ENCODE measurements around the gene RIPPLY3. TPM values are rescaled to one million over a fixed set of nuclear protein-coding genes. Genes with fewer than 3 reads are reported as not detected.

Gene RIPPLY3
- total RNA-seq, 4 donors from 2014 or later: 0.21 TPM; not detected in 3

DNA sequence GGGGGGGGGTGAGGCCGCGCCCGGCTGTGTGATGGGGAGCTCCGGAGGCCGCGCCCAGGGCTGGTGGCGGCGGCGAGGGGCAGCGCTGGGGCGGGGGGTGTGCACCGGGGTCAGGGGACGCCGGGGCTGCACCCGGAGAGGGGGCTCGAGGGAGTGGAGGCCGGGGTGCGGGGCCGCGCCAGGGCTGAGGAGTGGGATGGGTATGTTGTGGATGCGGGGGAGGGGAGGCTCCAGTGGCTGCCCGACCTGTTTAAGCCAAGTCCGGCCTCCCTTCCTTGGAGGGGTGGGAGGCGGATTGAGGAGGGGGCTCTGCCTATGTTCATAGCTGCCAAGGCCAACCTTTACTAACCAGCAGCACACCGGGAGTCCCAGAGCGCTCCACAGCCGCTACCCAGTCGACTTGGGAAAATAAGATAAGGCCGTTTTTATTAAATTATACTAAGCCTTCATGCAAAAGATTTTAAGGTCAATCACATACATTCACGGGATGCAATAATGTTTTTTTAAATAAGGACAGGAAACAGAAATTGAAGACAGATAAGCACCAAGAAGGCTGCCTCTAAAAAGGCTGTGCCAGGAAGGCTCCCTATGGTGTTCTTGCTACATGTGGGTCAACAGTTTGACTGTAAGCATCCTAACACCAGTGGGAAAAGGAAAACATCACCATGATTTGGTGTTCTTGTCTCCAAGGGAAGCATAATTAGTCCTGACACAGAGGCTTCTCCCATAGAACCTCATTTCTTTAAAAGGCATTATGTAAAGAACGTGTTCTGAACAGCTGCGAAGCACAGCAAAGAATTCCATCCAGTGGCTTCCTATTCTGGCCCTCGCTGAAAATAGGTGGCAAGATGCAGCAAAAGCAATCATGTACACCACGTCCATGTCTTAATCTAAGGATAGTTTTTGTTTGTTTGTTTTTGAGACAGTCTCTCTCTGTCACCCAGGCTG lies 39.4 kb upstream of the RIPPLY3 start:
- peak; percentile 78 to 79 for DNase-seq (ENCODE audit: low spot score in 2 of 2)
- H3K27ac ChIP-seq: peak overlapping the region; percentile 42
- H3K4me3 ChIP-seq: peak overlapping the region; percentile 85
- TF ChIP-seq POLR2A (IDR thresholded peaks at IDR 0.05) (no peak), EP300 (IDR thresholded peaks at IDR 0.05) (no peak), POLR2AphosphoS5 (IDR thresholded peaks at IDR 0.05) (no peak)
- TF ChIP-seq, protein P1, sequence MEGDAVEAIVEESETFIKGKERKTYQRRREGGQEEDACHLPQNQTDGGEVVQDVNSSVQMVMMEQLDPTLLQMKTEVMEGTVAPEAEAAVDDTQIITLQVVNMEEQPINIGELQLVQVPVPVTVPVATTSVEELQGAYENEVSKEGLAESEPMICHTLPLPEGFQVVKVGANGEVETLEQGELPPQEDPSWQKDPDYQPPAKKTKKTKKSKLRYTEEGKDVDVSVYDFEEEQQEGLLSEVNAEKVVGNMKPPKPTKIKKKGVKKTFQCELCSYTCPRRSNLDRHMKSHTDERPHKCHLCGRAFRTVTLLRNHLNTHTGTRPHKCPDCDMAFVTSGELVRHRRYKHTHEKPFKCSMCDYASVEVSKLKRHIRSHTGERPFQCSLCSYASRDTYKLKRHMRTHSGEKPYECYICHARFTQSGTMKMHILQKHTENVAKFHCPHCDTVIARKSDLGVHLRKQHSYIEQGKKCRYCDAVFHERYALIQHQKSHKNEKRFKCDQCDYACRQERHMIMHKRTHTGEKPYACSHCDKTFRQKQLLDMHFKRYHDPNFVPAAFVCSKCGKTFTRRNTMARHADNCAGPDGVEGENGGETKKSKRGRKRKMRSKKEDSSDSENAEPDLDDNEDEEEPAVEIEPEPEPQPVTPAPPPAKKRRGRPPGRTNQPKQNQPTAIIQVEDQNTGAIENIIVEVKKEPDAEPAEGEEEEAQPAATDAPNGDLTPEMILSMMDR (IDR thresholded peaks at IDR 0.05): no peak
- 20% methylated on average over 28 of the region's 34 CpGs for WGBS
- no peaks in the 10 kb centered on the region for H3K36me3 ChIP-seq
- H3K27me3 ChIP-seq: no peaks in the 10 kb centered on the region
- H3K4me1 ChIP-seq: peaks cover 5% of the 10 kb centered on the region
- H3K9me3 ChIP-seq: no peaks in the 10 kb centered on the region

DNA sequence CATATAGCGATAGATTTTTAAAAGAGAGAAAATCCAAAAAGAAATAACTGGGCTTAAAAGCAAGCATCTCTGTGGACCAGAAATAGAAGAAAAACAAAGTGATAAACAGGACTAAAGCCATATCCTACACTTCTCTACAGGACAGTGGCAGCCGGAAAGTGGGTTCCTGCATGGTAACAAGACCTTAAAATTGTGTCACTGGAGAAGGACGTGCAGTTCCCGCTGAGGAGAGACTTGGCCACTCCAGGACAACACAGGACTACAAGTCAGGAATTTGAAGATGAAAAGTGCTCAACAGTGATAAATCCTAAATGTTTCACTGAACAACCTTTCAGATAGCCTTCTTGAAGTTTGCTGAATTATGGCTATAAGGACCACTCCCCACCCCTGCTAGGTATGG lies 38.1 kb upstream of the RIPPLY3 start:
- 92% methylated on average over 4 of the region's 4 CpGs for WGBS
- H3K4me3 ChIP-seq: no peak overlapping the region
- peaks cover 5% of the 10 kb centered on the region for H3K4me1 ChIP-seq

DNA sequence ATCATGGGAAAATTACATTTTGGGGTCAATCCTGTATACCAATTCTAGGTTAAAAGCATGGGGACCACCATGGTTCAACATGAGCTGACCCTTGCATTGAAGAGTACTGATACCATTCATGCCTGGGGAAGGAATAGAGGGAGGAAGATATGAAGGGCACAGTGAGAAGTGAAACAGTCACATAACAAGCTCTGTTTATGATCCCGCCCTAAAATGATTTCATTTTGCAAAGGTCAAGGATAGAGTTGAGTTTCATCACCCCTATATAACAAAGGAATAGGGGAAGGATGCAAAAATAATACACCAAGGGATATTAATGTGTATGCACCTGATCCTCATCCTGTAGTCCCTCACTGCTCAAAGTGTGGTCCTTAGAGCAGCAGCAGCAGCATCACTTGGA lies 37.5 kb upstream of the RIPPLY3 start:
- no peak overlapping the region for H3K4me3 ChIP-seq
- peaks cover 5% of the 10 kb centered on the region for H3K4me1 ChIP-seq
- no peak overlapping the region for H3K27ac ChIP-seq
- H3K9me3 ChIP-seq: no peaks in the 10 kb centered on the region
- TF ChIP-seq POLR2AphosphoS5 (IDR thresholded peaks at IDR 0.05) (no peak), POLR2A (IDR thresholded peaks at IDR 0.05) (no peak), EP300 (IDR thresholded peaks at IDR 0.05) (no peak)
- TF ChIP-seq, protein P1 (IDR thresholded peaks at IDR 0.05): no peak
- H3K36me3 ChIP-seq: no peaks in the 10 kb centered on the region
- DNase-seq (ENCODE audit: low spot score in 2 of 2): no peak
- H3K27me3 ChIP-seq: no peaks in the 10 kb centered on the region
- WGBS: 78% methylated on average over 1 of the region's 1 CpG

More for the DNA sequence above, 38.1 kb upstream of the RIPPLY3 start:
- H3K27ac ChIP-seq: no peak overlapping the region
- DNase-seq (ENCODE audit: low spot score in 2 of 2): no peak
- H3K36me3 ChIP-seq: no peaks in the 10 kb centered on the region
- TF ChIP-seq POLR2A (IDR thresholded peaks at IDR 0.05) (no peak), POLR2AphosphoS5 (IDR thresholded peaks at IDR 0.05) (no peak), EP300 (IDR thresholded peaks at IDR 0.05) (no peak)
- TF ChIP-seq, protein P1 (IDR thresholded peaks at IDR 0.05): no peak
- H3K27me3 ChIP-seq: no peaks in the 10 kb centered on the region
- H3K9me3 ChIP-seq: no peaks in the 10 kb centered on the region

DNA sequence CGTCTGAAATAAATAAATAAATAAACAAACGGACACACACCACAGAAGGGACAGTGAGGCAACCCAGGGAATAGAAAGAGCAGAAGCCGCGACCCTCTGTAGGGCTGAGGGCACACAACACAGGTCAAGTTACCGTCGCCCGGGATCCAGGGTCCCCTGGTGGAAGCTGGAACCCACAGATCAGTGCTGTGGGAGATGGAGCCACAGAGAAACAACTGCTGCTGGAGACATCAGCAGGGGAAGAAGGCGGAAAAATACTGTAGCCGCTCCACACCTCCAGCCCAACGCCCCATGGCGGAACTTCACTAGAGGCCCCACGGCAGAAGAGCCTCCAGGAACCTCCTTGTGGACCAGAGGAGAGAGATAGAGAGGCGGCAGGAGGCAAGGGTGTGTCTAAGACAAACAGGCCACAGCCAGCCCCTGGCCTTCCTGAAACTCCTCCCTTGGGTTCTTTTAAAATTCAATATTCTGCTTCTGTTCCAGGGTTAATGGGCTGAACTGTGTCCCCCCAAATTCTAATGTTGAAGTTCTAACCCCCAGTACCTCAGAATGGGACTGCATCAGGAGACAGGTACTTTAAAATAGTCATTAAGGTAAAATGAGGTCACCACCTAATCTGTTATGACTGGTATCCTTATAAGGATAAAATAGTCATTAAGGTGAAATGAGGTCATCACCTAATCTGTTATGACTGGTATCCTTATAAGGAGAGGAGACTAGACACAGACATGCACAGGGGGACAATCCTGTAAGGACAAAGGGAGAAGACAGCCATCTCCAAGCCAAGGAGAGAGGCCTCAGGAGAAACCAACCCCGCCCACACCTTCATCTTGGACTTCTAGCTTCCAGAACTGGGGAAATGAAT lies 32.3 kb upstream of the RIPPLY3 start:
- no peak overlapping the region for H3K4me3 ChIP-seq
- TF ChIP-seq, protein P1 (IDR thresholded peaks at IDR 0.05): no peak
- TF ChIP-seq POLR2A (IDR thresholded peaks at IDR 0.05): no peak
- WGBS: 93% methylated on average over 14 of the region's 14 CpGs
- H3K9me3 ChIP-seq: no peaks in the 10 kb centered on the region
- H3K27me3 ChIP-seq: no peaks in the 10 kb centered on the region
- DNase-seq (ENCODE audit: low spot score in 2 of 2): no peak
- H3K4me1 ChIP-seq: peaks cover 21% of the 10 kb centered on the region
- no peak overlapping the region for H3K27ac ChIP-seq
- no peaks in the 10 kb centered on the region for H3K36me3 ChIP-seq

DNA sequence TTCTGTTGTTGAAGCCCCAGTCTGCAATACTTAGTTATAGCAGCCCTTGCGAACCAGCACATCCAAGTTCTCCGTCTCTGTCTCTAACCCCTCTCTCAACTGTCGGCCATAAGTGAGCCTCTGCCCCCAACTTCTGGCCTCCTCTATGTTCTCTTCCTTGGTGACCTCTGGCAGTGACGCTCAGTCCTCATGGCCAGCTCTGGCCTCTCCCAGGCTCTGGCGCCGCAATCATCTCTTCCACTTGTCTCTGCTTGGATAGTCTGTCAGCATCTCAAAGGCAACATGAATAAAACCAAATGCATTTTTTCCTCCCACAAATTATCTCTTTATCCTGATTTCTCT lies 31.7 kb upstream of the RIPPLY3 start:
- Histone ChIP-seq H3K4me1 (peaks cover 21% of the 10 kb centered on the region), H3K4me3 (no peak overlapping the region), H3K9me3 (no peaks in the 10 kb centered on the region), H3K27me3 (no peaks in the 10 kb centered on the region), H3K27ac (no peak overlapping the region), H3K36me3 (no peaks in the 10 kb centered on the region)
- no peak for DNase-seq (ENCODE audit: low spot score in 2 of 2)
- 98% methylated on average over 6 of the region's 6 CpGs for WGBS
- TF ChIP-seq, protein P1 (IDR thresholded peaks at IDR 0.05): no peak
- TF ChIP-seq EP300 (IDR thresholded peaks at IDR 0.05) (no peak), POLR2AphosphoS5 (IDR thresholded peaks at IDR 0.05) (no peak), POLR2A (IDR thresholded peaks at IDR 0.05) (no peak)

Data from suprapubic skin (tissue), 4 donors.